Effector memory CD8-positive, alpha-beta T cell (primary cell): ENCODE measurements around the gene GRID1.

ENCODE experiments used
- ATAC-seq: fragments of 150-1000 bp; cut with Tn5 transposase; replicated peaks from 2 replicates; pipeline ENCODE4 v1.10.0; 2021; ENCODE audit warnings: mild to moderate bottlenecking, moderate library complexity
- DNase-seq, 3 experiments: peaks; one replicate each; pipeline ENCODE4 v3.0.0; 2021
- H3K27ac Mint-ChIP-seq, 2 donors: one replicate each; pipeline ENCODE4 v1.8.0; 2022; ENCODE audit warnings: mild to moderate bottlenecking in 2 of 2, mixed read lengths in 2 of 2, moderate library complexity in 2 of 2
- H3K27me3 Mint-ChIP-seq, 2 donors: one replicate each; pipeline ENCODE4 v1.8.0; 2022; ENCODE audit warnings: mixed read lengths in 2 of 2
- H3K36me3 Mint-ChIP-seq: one replicate; pipeline ENCODE4 v1.8.0; 2022; ENCODE audit warnings: mild to moderate bottlenecking, moderate library complexity, mixed read lengths; ENCODE audit not compliant: insufficient read depth
- H3K4me1 Mint-ChIP-seq, 2 donors: one replicate each; pipeline ENCODE4 v1.8.0; 2022; ENCODE audit warnings: low read depth in 2 of 2, mixed read lengths in 2 of 2
- H3K4me3 Mint-ChIP-seq, 2 donors: one replicate each; pipeline ENCODE4 v1.8.0; 2022; ENCODE audit warnings: mild to moderate bottlenecking in 2 of 2, mixed read lengths in 2 of 2, moderate library complexity in 2 of 2
- H3K9me3 Mint-ChIP-seq, 2 donors: one replicate each; pipeline ENCODE4 v1.8.0; 2022; ENCODE audit warnings: mixed read lengths in 2 of 2

GRID1 gene

DNA sequence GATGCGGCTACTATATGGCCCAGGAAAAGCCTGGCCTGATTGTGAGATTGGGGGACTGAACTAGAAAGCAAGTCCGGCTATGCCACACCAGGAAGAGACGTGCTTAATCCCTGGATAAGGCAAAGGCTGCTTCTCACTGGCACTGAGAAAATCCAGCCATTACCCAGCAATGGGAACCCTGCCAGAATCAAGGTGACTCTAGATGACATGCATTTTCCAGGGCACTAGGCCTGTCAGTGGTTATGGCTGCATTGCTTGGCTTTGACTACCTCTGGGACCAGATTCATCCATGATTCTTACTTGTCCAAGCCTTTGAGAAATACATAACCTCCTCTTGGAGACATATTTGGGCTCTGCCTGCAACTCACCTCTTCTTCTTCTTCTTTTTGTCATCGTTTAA, 317.2 kb downstream of the GRID1 start:
- Mint-ChIP-seq H3K4me3 (no peak overlapping the region), H3K27ac (no peak overlapping the region), H3K4me1 (peaks cover 2 to 20% of the 10 kb centered on the region in 2 donors), H3K36me3 (no peaks in the 10 kb centered on the region), H3K27me3 (peaks cover 9 to 10% of the 10 kb centered on the region in 2 donors), H3K9me3 (no peaks in the 10 kb centered on the region)
- no peak for DNase-seq
- no peak for ATAC-seq

DNA sequence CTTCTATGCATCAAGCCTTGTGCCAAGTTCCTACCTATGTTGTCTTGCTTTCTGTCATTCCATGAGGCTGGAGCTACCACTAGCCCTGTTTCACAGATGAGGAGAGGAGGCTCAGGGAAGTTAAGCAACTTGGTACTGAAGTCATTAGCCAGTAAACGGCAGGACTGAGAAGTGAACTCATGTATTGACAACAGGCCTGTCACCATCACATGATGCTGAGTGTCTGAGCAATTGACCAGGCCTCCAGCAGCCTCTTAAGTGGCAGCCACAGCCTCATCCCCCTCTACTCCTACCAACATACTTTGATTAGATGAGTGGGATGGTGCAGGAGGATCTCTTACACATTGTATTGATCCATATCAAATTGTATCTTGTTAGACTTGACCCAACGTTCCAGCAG, 317.6 kb downstream of the GRID1 start:
- H3K36me3 Mint-ChIP-seq, result no peaks in the 10 kb centered on the region
- no peak overlapping the region for H3K27ac Mint-ChIP-seq
- peaks cover 9 to 10% of the 10 kb centered on the region in 2 donors for H3K27me3 Mint-ChIP-seq
- no peak overlapping the region for H3K4me3 Mint-ChIP-seq
- no peaks in the 10 kb centered on the region for H3K9me3 Mint-ChIP-seq
- ATAC-seq (no peak), DNase-seq (no peak)
- peaks cover 2 to 20% of the 10 kb centered on the region in 2 donors for H3K4me1 Mint-ChIP-seq

DNA sequence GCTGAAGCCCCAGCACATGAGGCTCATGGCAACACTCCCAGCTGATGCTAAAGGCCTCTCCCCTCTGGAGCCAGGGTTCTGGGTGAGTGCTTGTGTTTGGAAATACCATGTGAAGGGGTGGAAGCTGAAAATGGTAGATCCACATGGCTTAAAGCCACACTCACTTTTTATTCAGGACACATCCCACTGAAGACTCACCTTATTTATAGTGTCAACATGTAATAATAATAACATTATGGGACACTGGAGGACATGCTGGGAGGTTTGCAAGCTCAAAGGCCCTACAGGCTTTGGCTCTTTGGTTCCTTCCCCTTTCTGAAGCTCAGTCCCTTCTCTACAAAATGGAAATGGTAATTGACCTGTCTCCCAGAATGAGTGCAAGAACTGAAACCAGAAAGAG, 318.0 kb downstream of the GRID1 start:
- ATAC-seq, result no peak
- H3K4me1 Mint-ChIP-seq, result peaks cover 2 to 20% of the 10 kb centered on the region in 2 donors
- no peak overlapping the region for H3K4me3 Mint-ChIP-seq
- H3K27me3 Mint-ChIP-seq, result peaks cover 9 to 10% of the 10 kb centered on the region in 2 donors
- no peak overlapping the region for H3K27ac Mint-ChIP-seq
- DNase-seq, result no peak
- H3K36me3 Mint-ChIP-seq, result no peaks in the 10 kb centered on the region
- no peaks in the 10 kb centered on the region for H3K9me3 Mint-ChIP-seq

DNA sequence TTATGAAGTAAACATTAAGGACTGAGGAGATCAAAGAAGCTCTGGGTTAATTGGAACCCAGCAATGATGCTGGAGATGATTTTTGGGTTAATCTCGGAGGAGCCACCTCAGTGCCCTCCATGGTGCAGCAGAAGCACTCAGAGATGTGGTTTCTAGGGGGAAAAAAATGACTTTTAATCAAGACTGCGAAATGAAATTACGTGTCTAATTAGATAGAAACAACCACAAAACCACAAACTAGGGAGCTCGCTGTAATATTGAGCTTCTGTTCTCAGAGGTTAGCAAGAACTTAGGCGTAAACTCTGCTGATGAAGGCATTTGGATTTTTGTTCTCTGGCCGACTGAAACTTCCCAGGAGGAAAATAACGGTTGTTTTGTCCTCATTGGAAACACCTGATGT, 319.0 kb downstream of the GRID1 start:
- Mint-ChIP-seq H3K27ac (peak overlapping the region in 1 of 2 donors; percentile 12), H3K4me3 (peak overlapping the region in 1 of 2 donors; percentile 31), H3K36me3 (no peaks in the 10 kb centered on the region), H3K27me3 (peaks cover 9 to 10% of the 10 kb centered on the region in 2 donors), H3K4me1 (peaks cover 2 to 20% of the 10 kb centered on the region in 2 donors), H3K9me3 (no peaks in the 10 kb centered on the region)
- ATAC-seq, result peak; percentile 69
- no peak for DNase-seq

DNA sequence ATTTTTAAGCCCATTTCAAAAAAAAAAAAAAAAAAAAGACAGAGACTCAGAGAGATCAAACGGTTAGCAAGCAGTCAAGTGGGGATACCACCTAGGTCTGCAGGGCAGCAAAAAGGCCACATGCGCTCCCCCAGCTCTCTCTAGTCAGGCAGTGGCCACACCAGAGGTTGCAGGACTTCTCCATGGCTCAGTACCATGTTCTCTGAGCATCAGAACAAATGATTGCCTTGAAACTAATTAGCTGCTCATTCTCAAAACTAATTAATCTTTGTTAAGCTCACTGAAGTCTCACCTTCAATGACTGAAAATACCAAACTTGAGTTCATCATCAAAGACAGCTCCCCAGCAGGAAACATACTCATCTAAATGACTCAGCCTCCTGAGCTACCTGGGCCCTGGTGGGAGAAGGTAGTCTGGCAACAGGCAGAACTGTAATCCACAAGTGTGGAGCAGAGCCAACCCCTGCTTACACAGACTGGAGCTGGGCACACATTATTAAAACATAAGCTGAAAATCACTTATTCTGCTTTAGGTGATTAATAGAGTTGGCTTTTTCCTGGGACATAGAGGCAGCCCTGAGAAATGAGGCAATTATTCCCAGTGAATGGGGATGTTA, 319.6 kb downstream of the GRID1 start:
- Mint-ChIP-seq H3K27ac (no peak overlapping the region), H3K36me3 (no peaks in the 10 kb centered on the region), H3K4me3 (peak overlapping the region; percentile 23 to 31), H3K4me1 (peaks cover 2 to 20% of the 10 kb centered on the region in 2 donors), H3K27me3 (peaks cover 9 to 10% of the 10 kb centered on the region in 2 donors), H3K9me3 (no peaks in the 10 kb centered on the region)
- DNase-seq (no peak), ATAC-seq (peak; percentile 27)

DNA sequence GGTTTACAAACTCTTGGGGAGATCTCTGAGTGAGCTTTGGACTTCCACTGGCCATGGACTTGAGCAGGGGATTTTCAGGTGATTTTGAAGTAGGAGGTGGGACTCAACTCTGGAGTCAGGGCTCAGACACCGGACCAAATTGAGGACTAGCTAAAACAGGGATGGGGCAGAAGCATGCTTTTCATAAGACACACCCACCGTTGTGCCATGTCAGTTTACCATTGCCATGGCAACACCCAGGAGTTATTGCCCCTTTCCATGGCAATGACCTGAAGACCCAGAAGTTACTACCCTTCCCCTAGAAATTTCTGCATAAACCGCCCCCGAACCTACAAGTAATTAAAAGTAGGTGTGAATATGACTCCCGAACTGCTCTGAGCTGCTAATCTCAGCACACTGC, 320.7 kb downstream of the GRID1 start:
- ATAC-seq (no peak), DNase-seq (no peak)
- H3K4me3 Mint-ChIP-seq, result no peak overlapping the region
- peaks cover 2 to 23% of the 10 kb centered on the region in 2 donors for H3K4me1 Mint-ChIP-seq
- no peaks in the 10 kb centered on the region for H3K36me3 Mint-ChIP-seq
- peaks cover 10 to 12% of the 10 kb centered on the region in 2 donors for H3K27me3 Mint-ChIP-seq
- no peak overlapping the region for H3K27ac Mint-ChIP-seq
- no peaks in the 10 kb centered on the region for H3K9me3 Mint-ChIP-seq

DNA sequence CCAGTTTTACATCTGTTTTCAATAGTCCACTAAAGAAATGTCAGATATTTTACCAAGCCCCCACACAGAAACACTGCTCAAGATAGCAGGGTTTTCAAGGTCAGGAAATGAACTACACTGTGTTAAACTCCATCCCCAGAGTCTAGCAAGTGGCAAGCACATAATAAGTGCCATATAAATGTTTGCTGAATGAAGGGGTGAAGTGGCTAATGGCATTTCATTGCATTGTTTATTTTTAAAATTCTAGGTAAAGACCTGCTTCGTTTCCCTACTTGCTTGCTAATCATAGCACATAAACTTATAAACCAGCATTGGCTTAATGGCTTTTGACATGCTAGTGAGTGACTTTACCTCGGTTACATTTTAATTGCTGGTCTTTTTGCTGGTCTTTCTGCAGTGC, 322.6 kb downstream of the GRID1 start:
- Mint-ChIP-seq H3K4me1 (peaks cover 2 to 24% of the 10 kb centered on the region in 2 donors), H3K27ac (no peak overlapping the region), H3K27me3 (peaks cover 10% of the 10 kb centered on the region in 2 donors), H3K36me3 (no peaks in the 10 kb centered on the region), H3K9me3 (no peaks in the 10 kb centered on the region), H3K4me3 (no peak overlapping the region)
- DNase-seq (no peak), ATAC-seq (no peak)

DNA sequence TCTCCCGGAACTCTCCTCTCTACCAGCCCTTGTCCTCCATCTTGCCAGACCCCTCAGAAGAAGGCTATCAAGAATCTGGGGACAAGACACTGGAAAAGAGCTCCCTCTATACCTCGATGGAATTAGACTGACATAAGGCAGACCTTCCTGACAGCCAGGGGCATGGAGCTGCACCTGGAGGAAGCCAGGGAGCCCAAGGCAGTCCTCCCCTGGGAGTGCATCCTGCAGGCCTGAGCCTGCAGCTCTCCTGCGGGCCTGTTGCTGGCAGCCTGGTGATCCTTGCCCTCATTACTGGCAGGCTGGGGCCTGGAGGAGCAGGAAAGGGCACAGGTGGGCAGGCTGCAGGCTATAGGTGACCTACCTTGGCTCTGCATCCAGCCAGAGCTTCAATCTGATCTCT, 323.4 kb downstream of the GRID1 start:
- H3K27me3 Mint-ChIP-seq, result peaks cover 10% of the 10 kb centered on the region in 2 donors
- no peaks in the 10 kb centered on the region for H3K9me3 Mint-ChIP-seq
- peaks cover 2 to 22% of the 10 kb centered on the region in 2 donors for H3K4me1 Mint-ChIP-seq
- no peak for ATAC-seq
- no peak overlapping the region for H3K27ac Mint-ChIP-seq
- H3K4me3 Mint-ChIP-seq, result no peak overlapping the region
- no peaks in the 10 kb centered on the region for H3K36me3 Mint-ChIP-seq
- no peak for DNase-seq

DNA sequence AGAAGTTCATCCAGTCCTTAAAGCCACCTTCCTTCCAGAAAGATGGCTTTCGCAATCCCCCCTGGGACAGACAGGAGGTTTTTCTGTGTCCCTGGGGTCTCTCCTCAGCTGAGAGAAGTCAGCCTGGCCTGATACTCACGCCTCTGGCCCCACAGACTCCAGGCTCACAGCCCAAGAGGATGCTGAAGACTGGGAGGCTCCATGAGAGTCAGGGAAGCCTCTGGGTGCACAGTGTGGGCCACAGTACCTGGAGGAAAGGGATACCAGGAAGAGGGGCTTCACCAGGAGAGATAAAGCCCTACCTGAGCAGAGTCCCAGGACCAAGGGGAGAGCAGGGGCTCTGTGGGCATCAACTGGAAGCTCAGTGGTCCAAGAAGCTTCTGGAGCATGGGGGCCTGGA, 324.4 kb downstream of the GRID1 start:
- Mint-ChIP-seq H3K36me3 (no peaks in the 10 kb centered on the region), H3K4me3 (no peak overlapping the region), H3K4me1 (peaks cover 2 to 11% of the 10 kb centered on the region in 2 donors), H3K27me3 (peaks cover 10% of the 10 kb centered on the region in 2 donors), H3K27ac (no peak overlapping the region), H3K9me3 (no peaks in the 10 kb centered on the region)
- no peak for DNase-seq
- ATAC-seq, result no peak

DNA sequence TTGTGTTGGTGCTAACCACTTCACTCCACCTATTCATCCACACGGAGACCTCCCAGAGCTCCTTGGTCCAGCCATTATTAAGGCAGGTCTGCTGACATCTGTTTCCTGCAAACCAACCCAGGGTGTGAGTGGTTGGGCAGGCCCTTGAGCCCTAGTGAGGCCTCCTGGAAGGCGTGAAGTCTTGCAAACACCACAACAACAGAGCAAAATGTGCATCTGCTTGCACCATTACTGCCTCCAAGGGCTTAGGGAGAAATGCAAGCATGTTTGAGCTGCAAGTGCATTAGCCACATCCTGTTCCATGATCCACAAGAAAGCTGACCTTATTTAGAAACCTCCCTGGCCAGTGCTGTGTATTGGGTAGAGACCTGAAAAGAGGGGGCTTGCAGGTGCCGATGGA, 325.5 kb downstream of the GRID1 start:
- Mint-ChIP-seq H3K27me3 (peaks cover 1 to 10% of the 10 kb centered on the region in 2 donors), H3K9me3 (no peaks in the 10 kb centered on the region), H3K36me3 (no peaks in the 10 kb centered on the region), H3K27ac (no peak overlapping the region), H3K4me3 (no peak overlapping the region), H3K4me1 (peaks cover under 1 to 7% of the 10 kb centered on the region in 2 donors)
- DNase-seq (no peak), ATAC-seq (no peak)

DNA sequence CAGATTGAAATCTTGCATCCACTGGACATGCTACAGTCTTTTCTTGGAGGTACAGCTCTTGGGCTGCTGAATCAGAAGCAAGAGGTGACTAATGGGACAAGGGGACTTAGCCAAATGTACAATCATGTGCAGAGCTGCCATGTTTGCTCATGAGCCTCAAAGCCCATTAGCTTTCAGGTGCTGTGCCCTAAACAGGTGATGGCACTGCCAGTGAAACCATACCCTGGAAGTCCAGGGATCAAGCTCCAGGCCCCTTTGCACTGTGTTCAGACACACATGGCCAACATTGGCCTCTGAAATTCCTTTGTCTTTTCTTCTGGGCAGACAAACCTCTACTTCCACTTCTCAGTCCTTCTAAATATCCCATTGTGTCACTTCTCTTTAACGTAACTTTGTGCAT, 328.2 kb downstream of the GRID1 start:
- ATAC-seq (no peak), DNase-seq (no peak)
- Mint-ChIP-seq H3K9me3 (no peaks in the 10 kb centered on the region), H3K27me3 (peaks cover 0 to 5% of the 10 kb centered on the region in 2 donors), H3K4me3 (no peak overlapping the region), H3K27ac (no peak overlapping the region), H3K4me1 (peaks cover 0 to 3% of the 10 kb centered on the region in 2 donors), H3K36me3 (no peaks in the 10 kb centered on the region)

DNA sequence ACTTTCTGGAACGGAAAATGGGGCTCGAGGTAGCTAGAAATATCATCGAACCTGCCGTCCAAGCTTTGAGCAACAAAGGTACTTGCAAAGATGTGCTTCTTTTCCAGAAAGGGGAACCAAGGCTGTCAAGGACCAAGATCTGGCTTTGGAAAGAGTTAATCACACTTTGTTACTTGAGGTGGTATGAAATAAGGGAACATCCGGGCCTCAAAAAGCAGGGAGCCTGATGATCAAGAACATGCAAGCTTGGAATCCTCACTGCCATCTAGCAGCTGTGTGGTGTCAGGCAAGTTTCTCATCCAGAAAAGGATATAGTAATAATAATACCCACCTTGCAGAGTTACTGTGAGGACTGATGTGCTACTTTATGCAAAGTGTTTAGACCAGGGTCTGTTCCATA, 329.5 kb downstream of the GRID1 start:
- Mint-ChIP-seq H3K27ac (no peak overlapping the region), H3K4me3 (no peak overlapping the region), H3K4me1 (peaks cover 0 to 3% of the 10 kb centered on the region in 2 donors), H3K9me3 (no peaks in the 10 kb centered on the region), H3K36me3 (no peaks in the 10 kb centered on the region), H3K27me3 (peaks cover 0 to 5% of the 10 kb centered on the region in 2 donors)
- DNase-seq (no peak), ATAC-seq (no peak)

DNA sequence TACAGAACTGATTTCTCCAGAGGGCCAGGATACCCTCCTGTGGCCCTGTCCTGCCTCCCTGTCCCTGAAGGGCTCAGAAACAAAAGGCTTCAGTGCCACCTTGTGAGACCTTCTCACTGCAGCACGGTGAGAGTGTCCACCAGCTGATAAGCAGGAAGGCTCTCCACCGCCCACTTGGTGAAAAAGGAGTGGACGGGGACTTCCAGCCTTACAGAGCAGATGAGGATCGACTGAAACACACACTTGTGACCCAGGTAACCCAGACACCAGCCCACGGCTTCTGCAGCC, 330.1 kb downstream of the GRID1 start:
- peaks cover 2 to 5% of the 10 kb centered on the region in 2 donors for H3K27me3 Mint-ChIP-seq
- H3K27ac Mint-ChIP-seq, result no peak overlapping the region
- H3K4me1 Mint-ChIP-seq, result peaks cover 0 to 3% of the 10 kb centered on the region in 2 donors
- no peak overlapping the region for H3K4me3 Mint-ChIP-seq
- H3K36me3 Mint-ChIP-seq, result no peaks in the 10 kb centered on the region
- DNase-seq, result no peak
- H3K9me3 Mint-ChIP-seq, result no peaks in the 10 kb centered on the region
- ATAC-seq, result no peak

DNA sequence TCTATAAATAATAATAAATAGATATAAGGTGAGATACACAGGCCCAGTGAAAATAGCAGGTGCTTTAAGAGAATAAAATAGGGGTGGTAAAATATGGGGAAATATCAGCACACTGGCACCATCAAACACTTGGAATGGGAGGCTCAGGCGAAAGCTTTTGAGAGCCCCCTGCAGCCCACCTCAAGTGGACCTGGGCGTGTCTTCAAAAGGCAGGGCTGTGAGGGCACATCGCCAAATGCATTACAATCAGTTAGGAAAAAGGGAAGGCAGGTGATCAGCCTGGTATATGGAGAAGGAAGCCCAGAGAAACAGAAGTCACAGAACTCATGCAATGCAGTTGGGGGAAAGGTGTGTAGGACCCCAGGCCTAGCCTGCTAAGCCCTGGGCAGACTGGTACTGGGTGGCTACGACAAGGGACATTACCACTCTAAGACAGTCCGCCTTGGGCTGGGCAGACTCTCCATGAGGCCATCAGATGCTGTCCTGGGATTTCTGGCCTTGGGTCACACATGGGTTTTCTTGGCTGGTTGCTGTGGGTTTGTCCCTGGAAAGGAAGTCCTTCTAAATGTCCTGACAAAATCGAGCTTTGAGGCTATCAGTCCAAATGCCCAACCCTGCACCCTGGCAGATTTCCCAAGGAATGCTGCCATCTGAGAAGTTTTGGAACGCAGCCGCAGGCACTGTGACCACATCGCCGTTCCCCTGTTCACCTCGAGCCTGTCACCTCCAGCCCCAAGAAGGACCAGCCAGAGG, 330.6 kb downstream of the GRID1 start:
- Mint-ChIP-seq H3K9me3 (no peaks in the 10 kb centered on the region), H3K4me1 (peaks cover 0 to 2% of the 10 kb centered on the region in 2 donors), H3K4me3 (no peak overlapping the region), H3K27me3 (peaks cover 3 to 6% of the 10 kb centered on the region in 2 donors), H3K36me3 (no peaks in the 10 kb centered on the region), H3K27ac (no peak overlapping the region)
- ATAC-seq (no peak), DNase-seq (no peak)
